Pulmonary artery endothelial cell (primary cell): ENCODE results near the gene COQ4. TPM values are rescaled to one million over a fixed set of nuclear protein-coding genes. Genes with fewer than 3 reads are reported as not detected.

ENCODE experiments used
- DNase-seq: peaks from one replicate; pipeline ENCODE4 v3.0.0-alpha.2; 2011; ENCODE audit warnings: low read depth, low spot score
- total RNA-seq: library from RNA; depleted of rRNA; stranded (reverse); fragments of >200 nt; gene quantifications from 2 replicates; pipeline ENCODE4 v1.2.3, GENCODE V29; 2014

The COQ4 gene
- total RNA-seq, 1 donor from 2014 or later, result 28.1 TPM

DNA sequence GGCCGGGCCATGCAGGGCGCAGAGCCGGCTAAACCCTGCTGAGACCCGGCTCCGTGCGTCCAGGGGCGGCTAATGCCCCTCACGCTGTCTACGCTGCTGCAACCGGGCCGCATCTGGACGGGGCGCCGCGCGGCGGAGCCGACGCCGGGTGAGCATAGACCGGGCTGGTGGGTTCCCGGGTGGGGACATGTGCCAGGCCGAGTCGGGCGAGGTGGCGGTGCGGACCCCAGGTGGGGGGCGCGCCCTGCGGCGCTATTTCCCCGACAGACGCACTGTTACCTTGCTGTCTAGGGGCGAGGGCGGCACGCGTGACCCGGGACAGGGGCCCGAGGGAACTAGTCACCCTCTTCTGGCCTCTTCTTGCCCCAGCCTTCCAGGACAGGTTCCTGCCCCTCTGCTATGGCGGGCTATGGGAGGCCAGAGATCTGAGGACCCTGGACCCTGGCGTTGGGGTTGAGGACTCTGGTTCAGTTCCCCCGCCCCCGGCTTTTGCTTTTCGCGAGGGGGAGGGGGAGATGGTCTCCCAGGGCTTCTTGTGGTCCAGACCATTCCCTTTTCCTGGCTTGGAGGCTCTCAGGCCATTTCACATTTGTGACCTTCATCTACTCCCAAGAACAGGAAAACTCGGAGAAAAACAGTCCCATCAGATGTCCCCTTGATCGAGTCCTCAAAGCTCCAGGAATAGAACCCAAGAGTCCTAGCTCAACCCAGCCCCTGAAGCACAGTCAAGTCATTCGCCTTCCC lies 18.2 kb downstream of the COQ4 start:
- no peak for DNase-seq

DNA sequence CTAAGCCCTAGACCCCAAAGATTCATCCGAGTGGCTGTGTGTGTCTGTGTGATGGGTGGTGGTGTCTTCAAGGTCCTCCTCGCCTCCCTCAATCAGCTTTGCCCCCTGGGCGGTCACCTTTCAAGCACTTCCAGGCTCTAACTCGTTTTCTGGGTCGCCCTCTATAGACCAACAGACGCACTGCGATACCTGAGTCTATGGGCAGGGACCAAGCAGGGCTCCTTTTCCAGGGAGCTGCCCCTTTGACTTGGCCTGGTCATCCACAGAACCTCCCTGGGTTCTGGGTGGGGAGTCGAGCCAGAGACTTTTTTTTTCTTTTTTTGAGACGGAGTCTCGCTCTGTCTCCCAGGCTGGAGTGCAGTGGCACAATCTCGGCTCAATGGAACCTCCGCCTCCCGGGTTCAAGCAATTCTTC lies 18.8 kb downstream of the COQ4 start:
- DNase-seq, result peak; percentile 39

DNA sequence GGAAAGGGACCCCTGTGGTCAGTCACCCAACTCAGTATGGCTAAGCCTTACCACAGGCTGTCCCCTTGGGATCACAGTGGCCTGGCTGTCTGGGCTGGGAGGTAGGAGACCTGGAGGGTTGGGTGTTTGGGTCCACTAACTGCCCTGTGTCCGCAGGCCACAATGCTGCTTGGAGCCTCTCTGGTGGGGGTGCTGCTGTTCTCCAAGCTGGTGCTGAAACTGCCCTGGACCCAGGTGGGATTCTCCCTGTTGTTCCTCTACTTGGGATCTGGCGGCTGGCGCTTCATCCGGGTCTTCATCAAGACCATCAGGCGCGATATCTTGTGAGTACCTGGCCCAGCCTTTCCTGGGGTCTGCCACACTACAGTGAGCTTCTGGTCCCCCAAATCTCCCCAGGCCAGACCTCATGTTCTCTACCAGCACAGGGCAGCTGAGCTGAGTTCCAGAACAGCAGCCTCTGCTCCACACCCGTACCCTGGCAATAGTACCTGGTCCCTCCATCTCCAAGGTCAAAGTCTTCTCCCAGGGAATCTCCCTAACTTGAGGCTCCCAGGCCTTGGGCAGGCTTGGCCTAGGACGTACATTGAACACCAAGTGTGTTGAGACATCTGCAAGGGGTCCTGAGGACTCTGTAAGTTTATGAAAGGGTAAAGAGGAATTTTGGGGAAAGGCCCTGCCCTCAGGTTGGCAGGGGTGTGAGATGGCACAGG lies 20.5 kb downstream of the COQ4 start:
- no peak for DNase-seq

DNA sequence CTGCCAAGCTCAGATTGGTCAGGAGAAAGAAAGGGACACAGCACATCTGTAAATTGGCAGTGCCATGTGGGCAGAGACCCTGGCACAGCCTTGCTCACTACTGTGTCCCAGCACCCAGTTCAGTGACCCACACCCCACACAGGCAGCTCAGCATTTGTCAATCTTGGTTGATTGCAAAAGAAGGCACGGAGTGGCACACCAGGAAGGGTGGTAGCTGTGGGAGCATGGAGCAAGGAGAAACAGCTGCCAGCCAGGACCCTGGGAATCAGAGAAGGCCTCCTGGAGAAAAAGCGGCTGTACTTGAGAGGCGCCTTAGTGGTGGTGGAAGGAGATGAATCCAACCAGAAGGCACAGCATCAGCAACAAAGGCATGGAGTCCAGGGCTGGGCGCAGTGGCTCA lies 21.2 kb downstream of the COQ4 start:
- no peak for DNase-seq

DNA sequence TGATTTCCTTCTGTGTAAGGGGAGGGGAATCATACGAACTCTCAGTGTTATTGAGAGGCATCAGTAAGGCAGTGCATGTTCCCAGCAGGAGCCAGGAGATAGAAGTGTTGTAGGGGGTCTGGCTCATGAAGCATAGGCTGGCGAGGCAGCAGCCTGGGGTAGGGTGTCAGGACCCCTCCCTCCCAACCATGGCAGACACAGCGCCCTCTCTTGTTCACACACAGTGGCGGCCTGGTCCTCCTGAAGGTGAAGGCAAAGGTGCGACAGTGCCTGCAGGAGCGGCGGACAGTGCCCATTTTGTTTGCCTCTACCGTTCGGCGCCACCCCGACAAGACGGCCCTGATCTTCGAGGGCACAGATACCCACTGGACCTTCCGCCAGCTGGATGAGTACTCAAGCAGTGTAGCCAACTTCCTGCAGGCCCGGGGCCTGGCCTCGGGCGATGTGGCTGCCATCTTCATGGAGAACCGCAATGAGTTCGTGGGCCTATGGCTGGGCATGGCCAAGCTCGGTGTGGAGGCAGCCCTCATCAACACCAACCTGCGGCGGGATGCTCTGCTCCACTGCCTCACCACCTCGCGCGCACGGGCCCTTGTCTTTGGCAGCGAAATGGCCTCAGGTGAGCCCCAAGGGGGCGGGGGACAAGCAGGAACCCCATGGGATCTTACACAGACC lies 22.4 kb downstream of the COQ4 start:
- no peak for DNase-seq

DNA sequence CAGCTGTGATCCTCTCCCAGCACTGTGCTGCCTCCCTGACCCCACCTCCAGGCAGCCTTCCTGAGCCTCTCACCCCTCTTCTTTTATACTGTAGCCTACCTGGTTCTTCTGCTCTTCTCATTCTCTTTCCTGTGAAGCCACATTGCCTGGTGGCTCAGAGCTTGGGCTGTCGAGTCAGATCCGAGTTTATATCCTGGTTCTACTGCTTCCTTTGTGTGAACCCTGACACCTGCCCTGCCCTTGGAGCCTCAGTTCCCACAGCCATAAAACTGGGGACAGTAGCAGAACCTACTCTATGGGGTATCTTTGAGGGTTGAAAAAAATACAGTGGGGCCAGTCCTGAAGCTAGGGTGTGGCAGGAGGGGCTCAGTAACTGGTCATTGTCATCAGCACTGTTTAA lies 26.5 kb downstream of the COQ4 start:
- no peak for DNase-seq

DNA sequence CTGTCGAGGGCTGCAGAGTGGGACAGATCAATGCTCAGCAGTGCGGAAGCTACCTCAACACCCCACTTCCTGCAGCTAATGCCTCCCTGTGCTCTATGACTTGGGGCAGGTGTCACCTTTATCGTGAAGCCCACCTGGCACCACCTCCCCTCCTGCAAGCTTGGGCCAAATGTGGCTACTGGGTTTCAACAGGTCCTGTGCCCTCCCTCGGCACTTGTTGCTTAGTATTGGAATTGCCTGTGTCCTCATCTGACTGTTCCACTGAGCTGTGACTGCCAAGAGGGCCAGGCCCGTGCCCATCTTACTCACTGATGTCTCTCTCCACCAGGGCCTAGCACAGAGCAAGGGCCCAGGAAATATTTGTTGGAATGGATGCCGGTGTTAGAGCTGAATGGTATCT lies 27.1 kb downstream of the COQ4 start:
- no peak for DNase-seq

DNA sequence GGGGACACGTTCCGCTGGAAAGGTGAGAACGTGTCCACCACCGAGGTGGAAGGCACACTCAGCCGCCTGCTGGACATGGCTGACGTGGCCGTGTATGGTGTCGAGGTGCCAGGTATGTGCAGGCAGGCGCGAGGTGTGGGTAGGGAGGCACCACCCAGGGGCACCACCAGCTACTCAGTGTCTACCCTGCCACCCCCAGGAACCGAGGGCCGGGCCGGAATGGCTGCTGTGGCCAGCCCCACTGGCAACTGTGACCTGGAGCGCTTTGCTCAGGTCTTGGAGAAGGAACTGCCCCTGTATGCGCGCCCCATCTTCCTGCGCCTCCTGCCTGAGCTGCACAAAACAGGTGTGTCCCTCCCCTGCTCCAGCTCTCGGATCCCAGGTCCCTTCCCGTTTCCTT lies 32.8 kb downstream of the COQ4 start:
- no peak for DNase-seq

DNA sequence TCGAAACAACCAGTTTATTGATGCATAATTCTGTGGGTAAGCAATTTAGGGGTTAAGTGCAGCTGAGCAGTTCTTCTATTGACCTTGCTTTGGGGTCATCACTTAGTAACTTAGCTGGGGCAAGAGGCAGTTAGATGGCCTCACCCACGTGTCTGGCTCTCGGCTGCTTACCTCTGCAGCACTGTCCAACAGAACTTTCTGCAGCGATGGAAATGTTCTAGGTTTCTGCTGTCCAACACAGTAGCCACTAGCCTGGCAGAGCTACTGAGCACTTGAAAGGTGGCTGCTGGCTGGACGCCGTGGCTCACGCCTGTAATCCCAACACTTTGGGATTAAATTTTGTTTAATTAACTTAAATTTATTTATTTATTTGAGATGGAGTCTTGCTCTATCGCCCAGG lies 35.5 kb downstream of the COQ4 start:
- no peak for DNase-seq

DNA sequence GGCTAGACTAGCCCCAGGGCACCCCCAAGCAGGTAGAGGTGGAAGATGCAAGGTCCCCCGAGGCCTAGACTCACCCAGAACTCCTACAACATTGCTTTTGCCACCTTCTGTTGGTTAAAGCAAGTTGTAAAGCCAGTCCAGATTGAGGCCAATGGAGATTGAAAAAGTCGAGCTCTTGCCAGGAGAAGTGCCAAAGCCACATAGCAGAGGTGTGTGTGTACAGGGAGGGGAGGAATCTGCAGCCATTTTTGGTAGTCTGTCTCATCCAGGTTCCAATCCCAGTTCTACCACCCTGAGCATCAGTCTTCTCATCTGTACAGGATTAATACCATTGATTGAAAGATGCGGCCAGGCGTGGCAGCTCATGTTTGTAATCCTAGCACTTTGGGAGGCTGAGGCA lies 36.2 kb downstream of the COQ4 start:
- DNase-seq, result no peak

DNA sequence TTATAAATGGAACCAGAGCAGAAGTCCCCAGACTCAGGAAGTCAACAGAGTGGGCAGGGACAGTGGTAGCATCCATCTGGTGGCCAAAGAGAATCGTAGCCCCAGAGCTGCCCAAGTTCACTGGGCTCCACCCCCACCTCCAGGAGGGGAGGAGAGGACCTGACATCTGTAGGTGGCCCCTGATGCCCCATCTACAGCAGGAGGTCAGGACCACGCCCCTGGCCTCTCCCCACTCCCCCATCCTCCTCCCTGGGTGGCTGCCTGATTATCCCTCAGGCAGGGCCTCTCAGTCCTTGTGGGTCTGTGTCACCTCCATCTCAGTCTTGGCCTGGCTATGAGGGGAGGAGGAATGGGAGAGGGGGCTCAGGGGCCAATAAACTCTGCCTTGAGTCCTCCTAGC lies 38.2 kb downstream of the COQ4 start:
- DNase-seq, result no peak

DNA sequence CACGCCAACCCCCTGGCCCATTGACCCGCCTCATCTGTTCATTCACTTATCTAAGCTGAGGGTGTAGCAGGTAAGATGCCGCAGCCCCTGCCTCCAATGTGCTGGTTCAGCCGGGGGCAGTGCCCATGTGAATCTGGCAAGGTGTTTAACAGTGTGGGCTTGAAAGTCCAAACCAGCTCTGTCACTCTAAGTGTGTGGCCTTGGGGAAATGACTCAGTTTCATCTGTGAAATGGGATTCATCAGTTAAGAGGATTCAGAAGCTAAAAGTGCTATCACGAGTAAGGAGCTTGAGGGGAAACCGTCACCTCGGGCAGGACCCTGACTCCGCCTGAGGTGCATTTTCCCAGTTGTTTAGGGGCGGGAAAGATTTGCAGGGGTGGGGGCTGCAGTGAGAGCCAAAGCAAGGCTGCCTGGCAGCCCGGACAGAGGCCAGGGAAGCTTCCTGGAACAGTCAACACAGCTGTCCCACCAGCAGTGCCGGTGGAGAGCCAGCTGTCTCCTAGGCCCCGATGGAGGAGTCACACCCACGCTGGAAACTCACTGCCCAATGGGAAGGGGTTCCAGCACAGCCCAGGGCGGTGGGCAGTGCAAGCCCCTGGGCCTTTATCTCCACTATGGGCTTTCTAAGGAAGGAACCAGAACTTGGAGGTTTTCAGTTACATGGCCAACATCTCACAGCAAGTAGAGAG lies 38.8 kb downstream of the COQ4 start:
- no peak for DNase-seq

DNA sequence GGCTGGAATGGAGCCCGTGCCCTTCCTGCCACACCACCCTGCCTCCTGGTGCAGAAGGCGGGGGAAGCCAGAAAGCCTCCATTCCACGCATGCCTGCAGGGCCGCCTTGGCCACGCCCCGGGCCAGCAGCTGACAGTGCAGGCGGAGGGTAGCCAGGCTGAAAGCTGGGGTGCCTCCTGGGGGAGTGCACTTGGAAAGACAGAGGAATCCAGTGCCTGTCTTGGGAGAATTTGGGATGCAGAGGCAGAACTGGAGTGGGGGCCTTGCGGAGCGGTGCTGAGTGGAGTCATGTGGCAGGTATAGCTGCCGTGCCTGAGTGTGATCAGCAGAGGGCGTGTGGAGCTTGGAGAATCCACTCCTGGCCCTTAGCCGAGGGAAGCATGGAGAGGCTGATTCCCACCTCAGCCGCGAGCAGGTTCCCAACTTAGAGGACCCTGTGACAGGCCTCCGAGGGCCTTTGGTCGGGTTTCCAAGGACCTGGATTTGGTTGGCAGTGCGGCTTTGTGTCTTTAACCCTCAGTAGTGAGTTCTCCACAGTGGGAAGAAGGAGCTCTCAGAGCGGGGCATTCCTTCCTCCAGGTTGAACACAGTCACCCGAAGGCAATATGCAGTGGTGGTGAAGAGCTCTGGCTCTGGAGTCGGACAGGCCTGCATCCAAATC lies 39.5 kb downstream of the COQ4 start:
- no peak for DNase-seq

DNA sequence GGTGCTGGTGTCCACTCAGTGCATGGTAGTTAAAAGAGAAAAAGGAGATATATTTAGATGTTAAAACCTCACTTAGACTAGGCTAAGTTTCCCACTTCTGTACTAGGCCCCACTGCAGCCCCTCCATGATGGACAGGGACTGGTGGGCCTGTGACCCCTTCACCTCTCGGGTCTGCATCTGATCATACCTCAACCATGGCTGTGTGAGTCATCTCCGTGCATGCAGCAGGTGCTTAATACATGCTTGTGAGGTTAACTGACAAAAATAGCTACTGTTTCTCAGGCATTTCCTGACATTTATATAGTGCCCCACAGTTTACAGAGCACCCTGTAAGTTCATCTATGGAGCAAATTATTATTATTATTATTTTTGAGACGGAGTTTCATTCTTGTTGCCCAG lies 40.1 kb downstream of the COQ4 start:
- DNase-seq, result no peak

DNA sequence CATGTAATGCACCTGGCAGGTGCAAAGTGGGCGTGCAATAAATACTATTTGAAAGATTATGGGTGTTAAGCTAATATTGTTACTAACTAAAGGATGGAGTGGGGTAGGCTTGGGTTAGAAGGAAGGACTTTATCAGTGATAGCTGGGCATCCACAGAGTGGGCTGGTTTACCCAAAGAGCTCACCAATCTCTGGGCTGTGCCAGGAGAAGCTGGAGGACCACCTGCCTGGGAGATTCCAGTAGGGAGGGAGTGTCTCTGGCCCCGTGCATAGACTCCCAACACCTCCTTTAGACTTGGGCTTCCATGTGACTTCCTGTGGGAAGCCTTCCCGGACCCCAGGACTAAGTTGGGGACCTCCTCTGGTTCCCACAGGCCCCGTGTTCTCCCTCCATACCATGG lies 42.9 kb downstream of the COQ4 start:
- no peak for DNase-seq

DNA sequence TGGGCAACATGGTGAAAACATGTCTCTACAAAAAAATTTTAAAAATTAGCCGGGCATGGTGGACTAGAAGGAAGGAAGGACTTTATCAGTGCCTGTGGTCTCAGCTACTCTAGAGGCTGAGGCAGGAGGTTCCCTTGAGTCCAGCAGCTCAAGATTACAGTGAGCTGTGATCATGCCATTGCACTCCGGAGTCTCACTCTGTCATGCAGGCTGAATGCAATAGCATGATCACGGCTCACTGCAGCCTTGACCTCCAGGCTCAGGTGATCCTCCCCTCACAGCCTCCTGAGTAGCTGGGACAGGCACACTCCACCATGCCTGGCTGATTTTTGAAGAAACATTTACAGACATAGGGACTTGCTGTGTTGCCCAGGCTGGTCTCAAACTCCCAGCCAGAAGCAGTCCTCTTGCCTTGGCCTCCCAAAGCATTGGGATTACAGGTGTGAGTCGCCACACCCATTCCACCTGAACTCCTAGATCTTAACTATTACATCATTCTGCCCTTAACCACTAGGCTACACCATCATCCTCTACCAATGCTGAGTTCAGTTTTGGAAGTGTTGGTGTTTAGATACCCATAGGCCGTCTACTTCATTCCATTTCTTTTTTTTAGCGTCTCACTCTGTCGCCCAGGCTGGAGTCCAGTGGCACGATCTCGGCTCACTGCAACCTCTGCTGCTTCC lies 46.5 kb downstream of the COQ4 start:
- DNase-seq, result no peak

DNA sequence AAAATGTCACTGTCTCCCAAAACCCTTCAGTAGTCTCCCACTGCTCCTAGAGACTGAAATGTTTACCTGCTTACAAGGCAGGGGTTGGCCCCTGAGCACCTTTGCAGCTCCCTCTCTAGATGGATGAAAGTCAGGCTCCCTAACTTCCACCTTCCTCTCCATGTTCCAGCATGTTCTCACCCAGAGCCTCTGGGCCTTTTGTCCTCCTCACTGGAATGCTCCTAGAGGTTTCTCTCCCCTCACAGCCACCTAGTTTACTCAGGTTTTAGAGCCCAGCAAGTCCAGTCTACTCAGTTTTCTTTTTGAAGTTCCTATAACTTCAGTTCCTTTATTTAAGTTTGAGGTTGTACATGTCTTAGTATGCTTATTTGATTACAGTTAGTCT lies 47.7 kb downstream of the COQ4 start:
- DNase-seq, result no peak

DNA sequence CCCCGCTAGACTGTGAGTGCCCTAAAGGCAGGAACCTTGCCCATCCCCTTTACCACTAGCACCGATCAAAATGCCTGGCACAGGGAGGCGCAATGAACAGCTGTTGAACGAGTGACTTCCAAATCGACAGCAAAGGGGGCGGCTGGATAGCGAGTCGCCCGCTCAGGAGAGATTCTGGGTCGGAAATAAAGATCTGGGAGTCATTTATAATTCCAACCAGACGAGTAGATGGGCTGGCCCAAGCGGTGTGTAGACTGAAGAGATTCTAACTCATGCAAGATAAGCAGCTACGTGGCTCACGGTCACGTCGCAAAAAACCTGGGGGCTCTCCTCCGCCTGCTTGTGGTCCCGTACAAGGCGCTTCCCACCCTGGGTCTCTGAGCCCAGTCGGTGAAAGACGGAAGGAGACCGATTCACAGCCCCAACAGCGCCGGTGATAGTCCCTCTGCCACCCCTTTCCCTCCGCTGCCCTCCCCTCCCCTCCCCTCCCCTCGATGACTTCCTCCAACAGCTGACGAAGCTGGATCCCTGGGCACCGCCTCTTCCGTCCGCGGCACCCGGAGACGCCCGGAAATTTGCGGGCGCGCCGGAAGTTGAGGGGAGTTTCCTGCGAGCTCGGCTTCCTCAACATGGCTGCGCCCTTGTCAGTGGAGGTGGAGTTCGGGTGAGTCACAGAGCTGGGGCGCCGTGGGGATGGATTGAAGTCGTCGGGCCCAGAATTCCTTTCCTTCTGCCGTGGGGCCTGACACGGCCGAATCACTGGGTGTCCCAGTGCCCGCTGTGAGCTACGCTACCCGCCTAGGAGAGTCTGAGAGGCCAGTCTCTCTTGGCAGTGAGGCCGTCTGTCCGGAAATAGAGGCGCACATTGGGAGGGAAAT lies 48.4 kb downstream of the COQ4 start, which contains the start of gene URM1:
URM1 (plus strand) TSS at position 623 of the 878 bp plus-strand sequence; CDS start at position 630, 7 bp downstream.
- peak; percentile 86 for DNase-seq

DNA sequence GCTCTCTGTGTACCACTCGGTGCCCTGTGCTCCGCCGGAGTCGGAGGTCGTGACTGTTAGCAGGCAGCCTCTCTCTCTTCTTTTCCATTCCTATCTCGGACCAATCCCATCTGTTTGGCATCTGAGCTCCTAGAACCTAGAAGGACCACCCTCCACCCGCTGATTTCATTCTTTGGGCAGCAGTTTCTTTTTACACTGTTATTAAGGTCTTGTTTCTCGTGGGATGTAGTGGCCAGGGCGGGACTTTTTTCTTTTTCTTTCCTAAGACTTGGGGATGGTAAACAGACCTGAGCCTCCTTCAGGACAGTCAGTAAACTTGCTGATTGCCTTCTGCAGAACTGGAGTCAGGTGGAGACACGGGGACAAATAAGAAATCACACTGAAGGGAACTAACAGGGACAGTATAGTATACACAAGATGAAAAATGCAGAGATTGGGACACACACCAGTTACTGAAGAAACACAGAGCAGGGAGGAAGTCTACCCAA lies 49.0 kb downstream of the COQ4 start:
- no peak for DNase-seq

DNA sequence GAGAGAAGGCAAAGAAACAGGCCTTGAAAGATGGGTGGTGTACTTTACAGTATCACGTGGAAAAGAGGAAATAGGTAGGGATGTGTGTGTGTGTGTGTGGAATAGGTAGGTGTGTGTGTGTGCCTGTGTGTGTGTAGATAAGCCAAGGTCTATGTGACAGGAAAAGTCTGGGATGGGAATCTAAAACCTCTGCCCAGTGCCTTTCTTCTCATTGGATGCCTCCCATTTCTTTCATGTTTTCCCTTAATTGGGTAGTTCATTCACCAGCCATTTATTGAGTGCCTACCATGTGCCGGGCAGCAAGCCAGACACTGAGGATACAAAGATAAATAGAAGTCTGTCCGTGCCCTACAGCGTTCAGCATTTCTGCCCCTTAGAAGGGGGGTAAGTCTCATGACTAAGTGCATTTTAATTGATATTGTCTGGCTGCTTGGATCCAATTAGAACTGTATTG lies 49.6 kb downstream of the COQ4 start:
- DNase-seq, result no peak
